Stomach (tissue), 9 donors: ENCODE results near the gene SRMS. TPM values are rescaled to one million over a fixed set of nuclear protein-coding genes. Genes with fewer than 3 reads are reported as not detected.

Source experiments
- DNase-seq, 2 donors: peaks; one replicate each; pipeline versions ENCODE4 v3.0.0 to v3.0.0-alpha.2; 2013 to 2019
- H3K27ac ChIP-seq, 5 donors: fragments of 200-600 bp in 4 of 5; sonication (generic) in 4 of 5; one replicate each; pipeline ENCODE4 v1.5.1; 2013 to 2019; ENCODE audit warnings: mild to moderate bottlenecking in 1 of 5, moderate library complexity in 1 of 5
- H3K27me3 ChIP-seq, 3 donors: fragments of 200-600 bp; sonication (generic); one replicate each; pipeline ENCODE4 v1.5.1; 2017 to 2019; ENCODE audit warnings: mixed run types in 1 of 3
- H3K36me3 ChIP-seq, 4 donors: fragments of 200-600 bp; sonication (generic); 1 replicate in 3 of 4; 2 replicates in 1 of 4; pipeline ENCODE4 v1.5.1; 2016 to 2019
- H3K4me1 ChIP-seq, 4 donors: fragments of 200-600 bp; sonication (generic); one replicate each; pipeline ENCODE4 v1.5.1; 2016 to 2019
- H3K4me3 ChIP-seq, 4 donors: fragments of 200-600 bp; sonication (generic) in 3 of 4; one replicate each; pipeline ENCODE4 v1.5.1; 2016 to 2019; ENCODE audit warnings: mild to moderate bottlenecking in 1 of 4
- H3K9me3 ChIP-seq, 4 donors: fragments of 200-600 bp; sonication (generic); one replicate each; pipeline ENCODE4 v1.5.1; 2016 to 2019
- CTCF ChIP-seq, 7 experiments: fragments of 450-650 bp in 4 of 7; fragments of 200-600 bp in 3 of 7; sonication (generic) in 3 of 7; IDR thresholded peaks; one replicate each; pipeline ENCODE4 v1.5.1; 2016 to 2019; ENCODE audit warnings: antibody characterized with exemption in 7 of 7, control low read depth in 2 of 7, mild to moderate bottlenecking in 1 of 7
- EP300 ChIP-seq: sonication (generic); formaldehyde crosslinking; IDR thresholded peaks from one replicate; pipeline ENCODE4 v1.6.1; 2017; ENCODE audit warnings: antibody characterized with exemption
- POLR2A ChIP-seq, 4 donors: fragments of 450-650 bp; IDR thresholded peaks; one replicate each; pipeline ENCODE4 v1.6.1; 2016; ENCODE audit warnings: antibody characterized with exemption in 4 of 4, control low read depth in 2 of 4, mild to moderate bottlenecking in 1 of 4, moderate library complexity in 1 of 4
- POLR2AphosphoS5 ChIP-seq, 3 donors: sonication (generic); formaldehyde crosslinking; IDR thresholded peaks; one replicate each; pipeline ENCODE4 v1.6.1; 2016; ENCODE audit warnings: antibody characterized with exemption in 3 of 3
- whole genome bisulfite sequencing, 5 donors: extraction: QIAGEN DNeasy Blood & Tissue Kit in 3 of 5; methylation state at CpG; one replicate each; pipeline versions ENCODE4 v1.1.5 to v1.1.7; 2013 to 2018; 5-methylcytosine and 5-hydroxymethylcytosine counted together
- intact Hi-C: fragments of 100-400 bp; cut with DNase I; formaldehyde crosslinking; loops from one replicate; pipeline ENCODE4 v1.15.1; 2023; ENCODE audit warnings: low total_unique reads
- polyA plus RNA-seq, 3 donors: library from polyadenylated mRNA; stranded (reverse); fragments of 200-250 nt; gene quantifications; one replicate each; pipeline ENCODE4 v1.2.3, GENCODE V29; 2013
- total RNA-seq, 5 donors: library from RNA; depleted of rRNA; stranded (reverse); fragments of >200 nt; gene quantifications; one replicate each; pipeline versions ENCODE4 v1.1.0 to v1.2.3, GENCODE V29; 2014 to 2016
- donor health status: healthy with polysubstance abuse.
- donor health status: Bipolar disorder and iron deficiency.
- donor health status: healthy.

SRMS gene
- total and polyA plus RNA-seq, 8 donors: 0.87 to 3.5 (median 2.1) TPM; not detected in 5

DNA sequence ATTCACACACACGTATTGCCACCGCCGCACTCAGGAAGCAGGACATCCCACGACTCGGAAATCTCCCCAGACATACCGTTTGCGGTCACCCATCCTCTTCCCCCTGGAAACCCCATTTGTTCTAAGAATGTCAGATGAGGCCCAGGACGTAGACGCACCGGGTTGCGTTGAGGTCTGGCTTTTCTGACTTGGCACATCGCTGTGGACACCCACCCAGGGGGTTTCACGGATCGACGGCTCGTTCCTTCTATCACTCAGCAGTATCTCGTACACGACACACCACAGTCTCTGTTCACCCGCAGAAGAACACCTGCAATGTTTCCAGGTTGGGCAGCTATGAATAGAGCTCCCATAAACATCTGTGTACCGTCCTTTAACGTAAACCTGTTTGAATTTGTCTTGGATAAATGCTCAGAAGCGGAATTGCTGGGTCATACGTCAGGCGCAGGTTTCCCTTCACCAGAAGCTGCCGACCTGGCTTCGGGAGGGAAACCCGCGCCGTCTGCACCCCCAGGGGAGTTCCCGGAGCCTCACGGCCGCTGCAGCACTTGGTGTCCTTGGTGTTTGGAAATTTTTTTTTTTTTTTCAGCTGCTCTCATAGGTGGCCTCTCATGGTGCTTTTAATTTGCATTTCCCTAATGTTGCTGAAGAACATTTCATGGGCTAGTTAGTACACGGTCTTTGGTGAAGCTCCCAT, 39.3 kb downstream of the SRMS start:
- intact Hi-C loops: no loop called here
- H3K27me3 ChIP-seq: peaks cover 4 to 80% (median 18%) of the 10 kb centered on the region in 3 donors
- no peak overlapping the region for H3K27ac ChIP-seq
- 84 to 90% (median 85%) methylated on average over 33 of the region's 33 CpGs for WGBS, 5 donors
- H3K36me3 ChIP-seq: no peaks in the 10 kb centered on the region
- H3K9me3 ChIP-seq: peaks cover 3 to 23% (median 20%) of the 10 kb centered on the region in 4 donors
- no peaks in the 10 kb centered on the region for H3K4me1 ChIP-seq
- TF ChIP-seq POLR2A (IDR thresholded peaks at IDR 0.05) (no peak), POLR2AphosphoS5 (IDR thresholded peaks at IDR 0.05) (no peak)
- no peak for DNase-seq
- no peak overlapping the region for H3K4me3 ChIP-seq

DNA sequence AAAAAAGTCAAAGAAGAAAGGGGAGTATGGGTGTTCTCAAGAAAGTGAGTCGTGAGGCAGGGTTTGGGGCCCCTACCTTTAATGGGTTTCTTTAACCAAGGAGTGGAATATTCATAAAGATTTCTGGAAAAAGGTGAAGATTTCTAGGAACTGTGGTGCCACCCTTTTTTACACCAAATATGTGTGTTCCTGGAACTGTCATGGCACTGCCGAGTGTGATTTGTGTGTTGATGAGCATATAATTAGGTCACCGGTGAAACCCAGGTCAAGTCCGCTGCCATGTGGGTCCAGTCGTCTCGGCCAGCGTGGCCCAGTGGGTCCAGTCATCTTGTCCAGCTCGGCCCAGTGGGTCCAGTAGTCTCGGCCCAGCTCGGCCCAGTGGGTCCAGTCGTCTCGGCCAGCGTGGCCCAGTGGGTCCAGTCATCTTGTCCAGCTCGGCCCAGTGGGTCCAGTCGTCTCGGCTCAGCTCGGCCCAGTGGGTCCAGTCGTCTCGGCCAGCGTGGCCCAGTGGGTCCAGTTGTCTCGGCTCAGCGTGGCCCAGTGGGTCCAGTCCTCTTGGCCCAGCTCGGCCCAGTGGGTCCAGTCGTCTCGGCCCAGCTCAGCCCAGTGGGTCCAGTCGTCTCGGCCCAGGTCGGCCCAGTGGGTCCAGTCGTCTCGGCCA, 40.3 kb downstream of the SRMS start:
- Histone ChIP-seq H3K4me3 (no peak overlapping the region), H3K4me1 (peaks cover 0 to 2% (median 0%) of the 10 kb centered on the region in 4 donors), H3K9me3 (peaks cover 3 to 23% (median 20%) of the 10 kb centered on the region in 4 donors), H3K36me3 (no peaks in the 10 kb centered on the region), H3K27ac (no peak overlapping the region), H3K27me3 (peaks cover 4 to 80% (median 26%) of the 10 kb centered on the region in 3 donors)
- DNase-seq: no peak
- WGBS, 5 donors: 89 to 93% (median 90%) methylated on average over 26 to 30 of the region's 30 CpGs
- no peak for TF ChIP-seq POLR2A (IDR thresholded peaks at IDR 0.05)
- TF ChIP-seq POLR2AphosphoS5 (IDR thresholded peaks at IDR 0.05): no peak
- intact Hi-C loops: no loop called here

- H3K9me3 ChIP-seq: peaks cover 3 to 23% (median 20%) of the 10 kb centered on the region in 4 donors
- intact Hi-C loops: no loop called here
- H3K27me3 ChIP-seq: peaks cover 4 to 80% (median 37%) of the 10 kb centered on the region in 3 donors
- H3K36me3 ChIP-seq: no peaks in the 10 kb centered on the region
- no peak for DNase-seq
- H3K4me3 ChIP-seq: no peak overlapping the region
- no peak overlapping the region for H3K27ac ChIP-seq
- 72 to 92% (median 82%) methylated on average over 12 of the region's 12 CpGs for WGBS, 5 donors
- peaks cover 0 to 7% (median 3%) of the 10 kb centered on the region in 4 donors for H3K4me1 ChIP-seq
- TF ChIP-seq POLR2A (IDR thresholded peaks at IDR 0.05) (no peak), EP300 (no peak), POLR2AphosphoS5 (IDR thresholded peaks at IDR 0.05) (no peak), CTCF (IDR thresholded peaks at IDR 0.05) (no peak)
Measured at GRCh38 chr20:63505723-63506122, 41.8 kb downstream of the SRMS start.

DNA sequence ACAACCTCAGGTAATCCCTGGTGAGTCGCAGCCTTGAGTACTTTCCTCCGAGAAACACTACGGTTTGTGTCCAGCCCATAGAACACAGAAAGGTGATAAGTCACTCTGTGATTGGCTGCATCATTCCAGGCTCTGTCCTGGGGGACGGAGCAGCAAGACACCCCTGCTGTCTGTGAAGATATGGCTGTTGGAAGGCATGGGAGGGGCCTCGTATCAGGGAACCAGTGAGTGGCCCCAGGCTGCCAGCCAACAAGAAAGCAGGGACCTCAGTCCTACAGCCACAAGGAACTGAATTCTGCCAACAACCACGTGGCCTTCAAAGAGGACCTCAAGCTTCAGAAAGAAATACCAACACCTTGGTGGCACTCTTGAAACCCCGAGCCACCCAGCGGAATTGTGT, 42.3 kb downstream of the SRMS start:
- no peaks in the 10 kb centered on the region for H3K36me3 ChIP-seq
- DNase-seq: no peak
- H3K9me3 ChIP-seq: peaks cover 3 to 23% (median 20%) of the 10 kb centered on the region in 4 donors
- peaks cover 4 to 82% (median 40%) of the 10 kb centered on the region in 3 donors for H3K27me3 ChIP-seq
- H3K27ac ChIP-seq: no peak overlapping the region
- no peak for TF ChIP-seq CTCF (IDR thresholded peaks at IDR 0.05)
- no peak for TF ChIP-seq EP300
- no peak overlapping the region for H3K4me3 ChIP-seq
- WGBS, 5 donors: 72 to 91% (median 78%) methylated on average over 8 of the region's 8 CpGs
- H3K4me1 ChIP-seq: peaks cover 0 to 7% (median 3%) of the 10 kb centered on the region in 4 donors
- intact Hi-C loops: no loop called here

GRCh38 chr20:63504642-63505041, 42.9 kb downstream of the SRMS start:
- WGBS, 5 donors: 84 to 92% (median 90%) methylated on average over 9 of the region's 9 CpGs
- TF ChIP-seq EP300 (no peak), POLR2A (IDR thresholded peaks at IDR 0.05) (no peak), CTCF (IDR thresholded peaks at IDR 0.05) (no peak), POLR2AphosphoS5 (IDR thresholded peaks at IDR 0.05) (no peak)
- peaks cover 5 to 82% (median 46%) of the 10 kb centered on the region in 3 donors for H3K27me3 ChIP-seq
- no peaks in the 10 kb centered on the region for H3K36me3 ChIP-seq
- H3K4me3 ChIP-seq: no peak overlapping the region
- intact Hi-C loops: no loop called here
- peaks cover 1 to 9% (median 4%) of the 10 kb centered on the region in 4 donors for H3K4me1 ChIP-seq
- peaks cover 3 to 23% (median 20%) of the 10 kb centered on the region in 4 donors for H3K9me3 ChIP-seq
- H3K27ac ChIP-seq: no peak overlapping the region
- DNase-seq: no peak
